ENCODE results near the gene LAMC3.

The LAMC3 gene

DNA sequence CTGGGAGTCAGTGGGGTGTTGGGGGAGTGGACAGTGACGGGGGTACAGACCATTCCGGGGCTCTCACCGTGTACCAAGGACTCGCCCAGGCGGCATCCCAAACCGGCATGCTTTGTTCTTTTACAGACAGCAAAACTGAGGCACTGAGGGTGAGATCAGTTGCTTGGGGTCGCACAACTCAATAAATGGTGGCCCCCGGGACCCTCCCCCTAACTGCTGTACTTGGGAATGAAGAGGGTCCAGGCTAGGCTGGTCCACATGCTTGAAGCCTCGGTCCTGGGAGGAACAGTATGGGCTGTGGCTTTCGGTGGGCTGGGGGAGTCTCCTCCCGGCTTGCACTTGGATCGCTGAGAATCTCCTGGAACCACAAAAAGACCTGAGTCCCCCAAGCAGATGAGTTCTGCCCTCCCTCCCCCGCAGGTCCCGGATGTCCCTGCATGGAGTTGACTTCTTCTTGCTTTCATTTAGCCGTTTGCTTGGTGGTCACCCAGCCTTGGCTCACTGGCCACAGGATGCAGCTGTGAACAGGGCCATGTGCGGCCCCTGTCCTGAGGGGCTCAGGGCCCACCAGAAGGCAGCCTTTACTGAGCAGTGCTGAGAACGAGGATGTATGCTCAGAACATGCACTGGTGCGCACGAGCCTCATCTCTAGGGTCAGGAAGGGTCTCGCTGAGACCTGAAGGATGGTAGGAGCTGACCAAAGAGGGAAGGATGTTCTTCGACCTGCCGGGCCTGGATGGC lies 4.2 kb downstream of the LAMC3 start:
- no peak for DNase-seq

DNA sequence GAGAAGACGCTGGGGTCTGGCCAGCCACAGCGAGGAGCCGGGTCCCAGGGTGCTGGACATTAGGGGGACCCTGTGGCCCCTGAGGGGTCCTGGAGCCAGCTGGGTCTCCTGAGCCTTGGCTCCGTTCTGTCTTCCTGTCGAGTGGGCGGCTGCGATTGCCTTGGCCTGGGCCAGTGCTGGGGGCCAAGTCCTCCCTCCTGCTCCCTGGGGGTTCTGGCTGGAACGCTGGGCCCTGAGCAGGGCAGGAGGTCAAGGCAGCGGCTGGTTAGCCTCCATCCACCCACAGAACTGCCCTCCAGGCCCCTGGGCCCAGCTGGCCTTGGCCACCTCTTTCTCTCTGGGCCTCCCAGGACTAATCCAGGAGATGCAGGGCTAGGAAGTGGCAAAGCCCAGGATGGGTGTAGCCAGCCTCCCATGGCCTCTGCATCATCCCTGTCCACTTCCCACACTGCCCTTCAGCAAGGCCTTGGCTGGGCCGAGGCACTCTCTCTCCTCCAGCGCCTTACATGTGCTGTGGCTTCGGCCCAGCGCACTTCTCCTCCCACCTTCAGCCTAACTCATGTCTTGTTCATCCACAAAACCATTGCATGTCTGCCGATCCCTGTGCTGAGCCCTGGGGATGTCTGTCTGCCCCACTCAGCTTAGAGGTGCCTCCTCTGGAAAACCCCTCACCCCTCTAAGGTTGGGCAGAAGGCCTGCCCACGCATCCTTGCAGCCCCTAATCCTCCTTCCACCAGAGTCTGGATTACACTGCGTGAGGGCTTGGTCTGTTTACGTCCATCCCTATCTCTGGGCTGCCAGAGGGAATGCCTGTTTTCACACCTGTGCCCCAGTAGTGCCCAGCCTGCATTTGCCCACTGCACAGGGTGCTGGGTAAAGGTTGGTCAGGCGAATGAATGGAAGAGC lies 5.0 kb downstream of the LAMC3 start:
- no peak for DNase-seq

DNA sequence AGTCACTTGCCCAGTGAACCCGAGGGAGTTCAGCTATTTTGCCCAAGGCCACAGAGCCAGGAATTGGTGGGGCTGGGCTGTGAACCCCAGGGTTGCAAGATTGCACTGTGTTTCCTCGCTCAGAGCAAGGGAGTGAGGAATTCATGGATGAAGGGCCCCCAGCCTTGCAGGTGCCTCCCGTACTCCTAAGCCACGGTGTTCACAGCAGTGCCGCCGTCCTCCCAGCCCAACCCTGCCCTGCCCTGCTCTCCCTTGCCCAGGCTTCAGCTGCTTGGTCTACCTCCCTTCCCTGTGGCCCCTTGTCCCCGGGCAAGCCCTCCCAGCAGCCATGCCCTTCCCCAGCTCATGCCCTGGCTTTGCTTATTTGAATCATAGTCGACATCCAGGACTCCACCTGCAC lies 6.1 kb downstream of the LAMC3 start:
- no peak for DNase-seq

DNA sequence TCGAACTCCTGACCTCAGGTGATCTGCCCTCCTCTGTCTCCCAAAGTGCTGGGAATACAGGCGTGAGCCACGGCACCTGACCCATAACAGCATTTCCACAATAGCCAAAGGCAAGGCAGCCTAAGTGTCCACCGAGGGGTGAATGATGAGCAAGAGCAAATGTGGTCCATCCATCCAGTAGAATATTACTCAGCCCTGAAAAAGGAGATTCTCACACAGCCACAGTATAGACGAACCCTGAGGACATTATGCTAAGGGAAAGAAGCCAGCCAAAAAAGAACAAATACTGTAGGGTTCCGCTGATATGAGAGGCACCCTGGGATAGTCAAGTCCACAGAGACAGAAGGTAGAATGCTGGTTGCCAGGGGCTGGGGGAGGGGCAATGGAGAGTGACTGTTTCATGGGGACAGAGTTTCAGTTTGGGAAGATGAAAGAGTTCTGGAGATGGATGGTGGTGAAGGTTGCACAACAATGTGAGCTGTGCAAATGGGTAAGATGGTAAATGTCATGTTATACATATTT lies 7.0 kb downstream of the LAMC3 start:
- DNase-seq = no peak

DNA sequence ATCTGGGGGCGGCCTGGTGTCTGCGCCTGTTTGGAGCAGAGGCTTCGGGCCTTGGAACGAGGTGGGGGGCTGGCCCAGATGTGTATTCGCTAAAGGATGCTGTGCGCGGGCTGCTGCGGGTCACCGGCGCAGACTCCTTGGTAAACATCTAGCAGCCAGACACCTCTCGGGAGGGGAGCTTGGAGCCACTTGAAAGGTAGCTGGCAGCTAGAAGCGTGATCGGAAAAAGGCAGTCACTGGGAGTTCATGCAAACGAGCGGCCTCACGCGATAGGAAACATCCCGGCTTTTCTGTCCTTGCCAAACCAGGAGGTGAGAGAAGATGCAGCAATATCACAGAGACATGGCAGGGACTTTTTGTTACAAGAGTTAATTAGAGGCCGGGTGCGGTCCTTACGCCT lies 8.1 kb downstream of the LAMC3 start:
- no peak for DNase-seq

DNA sequence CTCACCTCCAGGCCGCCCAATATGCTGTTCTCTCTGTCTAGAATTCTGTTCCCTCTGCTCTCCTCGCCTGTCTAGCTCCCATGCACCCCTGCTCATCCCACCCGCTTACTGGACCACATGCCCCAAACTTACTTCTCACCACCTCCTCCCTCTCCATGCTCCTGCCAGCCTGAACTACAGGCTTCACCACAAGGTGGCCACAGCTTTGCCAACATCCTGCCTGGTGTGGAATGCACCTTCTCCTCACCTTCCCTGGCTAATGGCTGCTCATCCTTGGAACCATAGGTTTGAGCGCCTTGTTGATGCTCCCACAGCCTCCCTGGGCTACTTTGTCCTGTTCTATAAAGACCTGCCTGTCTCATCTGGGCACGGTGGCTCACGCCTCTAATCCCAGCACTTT lies 9.6 kb downstream of the LAMC3 start:
- no peak for DNase-seq

DNA sequence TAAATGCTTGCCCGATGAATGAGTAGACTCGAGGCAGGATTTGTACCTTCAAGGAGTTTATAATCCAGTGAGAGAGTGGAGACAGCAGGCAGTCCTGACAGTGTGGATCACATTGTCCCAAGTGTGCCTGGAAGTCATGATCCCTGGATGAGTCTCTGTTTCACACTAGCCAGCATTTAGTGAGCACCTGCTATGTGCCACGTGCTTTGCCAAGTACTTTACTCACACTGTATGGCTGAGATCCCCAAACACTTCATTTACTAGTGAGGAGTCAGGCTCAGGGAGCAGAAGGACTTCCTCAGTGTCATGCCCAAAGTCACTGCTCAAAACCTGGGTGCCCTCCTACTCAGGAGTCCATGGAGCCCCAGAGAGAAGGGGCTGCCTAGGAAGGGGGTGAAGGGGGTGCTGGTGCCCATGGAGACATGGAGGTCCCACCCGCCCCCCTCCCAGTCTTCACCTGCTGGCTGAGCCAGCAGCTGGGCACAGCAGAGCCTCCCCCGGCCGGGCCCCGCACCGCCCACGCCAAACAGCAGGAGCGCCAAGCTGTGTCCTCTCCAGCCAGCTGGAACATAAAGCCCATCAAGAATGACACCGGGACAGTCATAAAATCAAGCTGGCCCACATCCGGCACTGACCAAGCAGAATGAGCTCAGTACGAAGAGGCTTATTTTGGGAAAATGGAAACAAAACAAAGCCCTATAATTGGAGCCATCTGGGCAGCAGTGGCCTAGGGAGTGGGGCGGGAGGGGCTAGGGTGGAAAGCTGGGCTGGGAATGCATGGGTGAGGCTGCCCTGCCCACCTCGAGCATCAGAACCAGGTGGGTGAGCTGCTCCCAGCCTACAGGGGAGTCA lies 10.6 kb downstream of the LAMC3 start:
- no peak for DNase-seq

DNA sequence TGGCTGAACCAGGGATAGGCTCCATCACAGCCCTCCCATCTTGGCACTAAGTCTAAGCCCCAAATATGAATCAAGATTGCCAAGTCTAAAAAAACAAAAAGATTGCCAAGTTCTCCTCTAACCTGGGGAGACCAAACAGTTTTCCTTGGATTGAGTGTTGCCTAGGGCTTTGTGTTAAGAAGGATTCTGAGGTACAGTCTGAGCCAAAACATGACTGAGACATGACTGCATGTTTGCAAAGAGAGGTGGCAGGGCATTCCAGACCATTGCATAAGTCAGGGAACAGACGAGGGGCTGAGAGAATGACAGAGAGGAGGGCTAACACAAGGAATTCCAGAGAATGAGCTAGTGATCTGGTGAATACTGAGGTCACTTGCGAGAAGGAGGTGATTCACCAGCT lies 11.4 kb downstream of the LAMC3 start:
- no peak for DNase-seq

DNA sequence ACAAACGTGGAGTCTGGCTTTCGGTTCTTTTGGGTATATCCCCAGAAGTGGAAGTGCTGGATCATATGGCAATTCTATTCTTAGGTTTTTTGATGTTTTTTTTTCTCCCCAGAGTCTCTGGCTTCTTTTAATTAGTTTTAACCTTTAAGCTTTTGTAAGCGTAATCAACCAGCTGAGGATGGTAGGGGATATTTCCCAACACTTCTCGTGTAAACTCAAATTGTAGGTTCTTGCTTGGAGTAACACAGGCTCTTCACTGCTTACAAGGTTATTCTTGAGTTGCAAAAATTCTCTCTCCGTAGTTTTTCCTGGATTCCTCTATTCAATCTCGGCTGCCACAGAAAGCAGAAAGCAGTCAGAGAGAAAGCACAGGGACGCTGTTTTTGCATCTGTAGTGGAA lies 11.9 kb downstream of the LAMC3 start:
- DNase-seq = no peak

DNA sequence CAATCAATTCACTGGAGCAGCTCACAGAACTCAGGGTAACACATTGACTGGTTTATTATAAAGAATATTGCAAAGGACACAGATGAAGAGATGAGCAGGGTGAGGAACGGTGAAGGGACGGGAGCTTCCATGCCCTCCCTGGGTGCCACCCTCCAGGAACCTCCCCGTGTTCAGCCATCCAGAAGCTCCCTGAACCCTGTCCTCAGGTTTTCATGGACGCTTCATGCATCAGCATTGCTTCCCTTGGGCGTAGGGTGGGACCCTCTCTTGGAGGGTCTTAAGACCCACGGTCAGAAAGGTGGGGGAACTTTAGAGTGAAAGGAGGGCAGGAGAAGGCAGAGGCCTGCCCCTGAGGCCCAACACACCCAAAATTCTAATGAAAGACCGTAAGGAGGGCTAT lies 12.8 kb downstream of the LAMC3 start:
- no peak for DNase-seq

DNA sequence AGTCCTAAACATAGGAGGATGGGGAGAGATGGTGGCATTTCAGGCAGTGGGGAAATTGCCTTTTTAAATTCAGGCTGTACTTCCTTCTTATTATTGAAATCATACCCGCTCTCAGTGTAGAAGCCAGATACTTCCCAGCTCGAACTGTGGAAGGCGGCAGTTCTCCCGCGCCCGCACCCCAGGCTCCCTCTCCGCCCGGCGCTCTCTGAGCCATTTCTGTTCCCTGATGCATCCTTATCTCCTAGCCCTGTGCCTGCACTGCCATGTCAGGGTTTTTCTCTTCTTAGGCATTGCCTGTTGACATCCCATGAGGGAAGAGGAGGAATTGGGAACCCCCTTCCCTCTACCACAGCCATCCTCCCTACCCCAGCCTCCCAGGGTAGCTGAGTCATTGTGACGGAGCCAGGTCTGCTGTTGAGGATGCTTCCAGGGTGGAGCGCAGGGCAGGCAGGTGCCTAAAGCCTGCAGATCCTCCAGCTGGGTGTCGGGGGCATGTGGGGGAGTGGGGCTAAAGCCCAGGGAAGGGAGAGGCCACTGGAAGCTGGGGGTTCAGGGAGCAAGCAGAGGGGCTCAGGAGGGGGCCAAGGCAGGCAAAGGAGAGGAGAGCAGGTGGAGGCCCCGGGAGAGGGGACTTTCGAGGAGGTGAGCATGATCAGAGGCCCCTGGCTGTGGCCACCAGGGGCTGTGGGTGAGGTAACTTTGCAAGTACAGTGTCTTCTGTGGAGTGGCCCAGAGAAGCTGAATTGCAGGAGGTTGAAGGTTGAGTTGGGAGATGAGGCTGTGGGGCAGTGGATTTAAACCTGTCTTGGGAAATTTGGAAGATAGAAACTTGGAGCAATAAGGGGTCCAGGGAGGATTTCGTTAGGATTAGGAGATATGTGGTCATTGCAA lies 16.2 kb downstream of the LAMC3 start:
- DNase-seq = no peak

DNA sequence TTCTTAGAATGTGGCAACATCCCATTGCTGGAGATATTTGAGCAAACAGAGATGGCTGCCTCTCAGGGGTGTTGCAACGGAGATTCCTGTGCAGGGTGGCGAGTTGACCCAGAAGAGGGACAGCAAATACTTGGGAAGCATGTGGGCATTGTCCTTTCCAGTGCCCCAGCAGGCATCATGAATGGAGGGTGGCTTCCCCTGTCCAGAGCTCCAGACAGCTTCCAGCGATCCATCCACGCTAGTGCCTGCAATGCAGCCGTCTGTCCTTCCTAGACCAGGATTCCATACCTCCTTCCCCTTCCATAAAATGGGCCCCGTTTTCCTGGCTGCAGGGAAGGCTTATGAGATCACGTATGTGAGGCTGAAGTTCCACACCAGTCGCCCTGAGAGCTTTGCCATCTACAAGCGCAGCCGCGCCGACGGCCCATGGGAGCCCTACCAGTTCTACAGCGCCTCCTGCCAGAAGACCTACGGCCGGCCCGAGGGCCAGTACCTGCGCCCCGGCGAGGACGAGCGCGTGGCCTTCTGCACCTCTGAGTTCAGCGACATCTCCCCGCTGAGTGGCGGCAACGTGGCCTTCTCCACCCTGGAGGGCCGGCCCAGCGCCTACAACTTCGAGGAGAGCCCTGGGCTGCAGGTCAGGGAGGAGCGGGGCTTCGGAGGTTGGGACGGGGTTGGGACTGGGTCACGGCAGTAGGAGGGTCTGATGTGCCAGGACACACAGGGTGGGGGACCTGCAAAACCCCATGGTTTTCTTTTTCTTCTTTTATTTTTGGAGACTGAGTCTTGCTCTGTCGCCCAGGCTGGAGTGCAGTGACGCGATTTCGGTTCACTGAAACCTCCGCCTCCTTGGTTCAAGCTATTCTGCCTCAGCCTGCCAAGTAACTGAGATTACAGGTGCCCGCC lies 17.2 kb downstream of the LAMC3 start:
- DNase-seq = no peak

DNA sequence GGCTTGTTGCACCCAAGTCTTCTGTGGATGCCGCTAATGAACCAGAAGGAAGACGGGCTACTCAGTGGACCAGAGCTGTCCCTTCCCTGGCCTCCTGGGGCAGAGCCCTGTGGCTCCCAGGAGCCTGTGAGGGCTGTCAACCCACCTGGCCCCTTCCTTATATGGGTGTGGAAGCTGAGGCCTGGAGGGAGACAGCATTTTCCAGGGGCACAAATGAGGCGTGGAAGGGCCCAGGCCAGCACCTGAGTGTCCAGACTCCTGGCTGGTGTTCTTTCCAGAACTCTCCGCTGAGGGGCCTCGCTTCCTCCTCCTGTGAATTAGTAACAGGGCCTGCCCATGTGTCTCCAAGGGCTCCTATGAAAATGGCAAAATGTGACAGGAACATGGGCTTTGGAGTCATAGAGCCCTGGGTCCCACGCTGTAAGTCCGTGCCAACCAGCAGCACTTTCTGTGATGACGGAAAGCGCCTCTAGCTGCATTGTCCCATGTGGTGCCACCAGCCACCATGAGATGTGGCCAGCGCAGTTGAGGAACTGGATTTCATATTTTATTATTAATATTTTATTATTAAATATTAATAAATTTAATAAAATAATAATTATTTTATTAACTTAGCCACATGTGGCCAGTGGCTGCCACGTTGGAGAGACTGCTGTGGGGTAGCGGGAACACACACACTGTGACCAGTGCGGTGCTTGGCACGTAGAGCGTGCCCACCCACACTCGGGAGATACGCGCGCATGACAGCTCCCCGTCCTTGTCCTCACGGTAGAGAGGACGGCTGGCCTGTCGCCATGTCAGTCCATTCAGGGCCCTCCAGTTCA lies 18.3 kb downstream of the LAMC3 start:
- no peak for DNase-seq

DNA sequence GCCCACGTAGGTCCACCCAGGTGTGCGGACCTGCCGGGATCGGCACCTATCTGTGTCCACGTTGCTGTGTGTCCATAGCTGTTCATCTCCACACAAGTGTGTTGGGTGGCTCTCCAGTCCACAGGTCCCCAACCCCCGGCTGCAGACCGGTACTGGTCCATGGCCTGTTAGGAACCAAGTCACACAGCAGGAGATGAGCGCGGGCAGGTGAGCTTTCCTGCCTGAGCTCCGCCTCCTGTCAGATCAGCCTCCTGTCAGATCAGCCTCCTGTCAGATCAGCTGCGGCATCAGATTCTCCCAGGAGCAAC lies 18.9 kb downstream of the LAMC3 start:
- no peak for DNase-seq

DNA sequence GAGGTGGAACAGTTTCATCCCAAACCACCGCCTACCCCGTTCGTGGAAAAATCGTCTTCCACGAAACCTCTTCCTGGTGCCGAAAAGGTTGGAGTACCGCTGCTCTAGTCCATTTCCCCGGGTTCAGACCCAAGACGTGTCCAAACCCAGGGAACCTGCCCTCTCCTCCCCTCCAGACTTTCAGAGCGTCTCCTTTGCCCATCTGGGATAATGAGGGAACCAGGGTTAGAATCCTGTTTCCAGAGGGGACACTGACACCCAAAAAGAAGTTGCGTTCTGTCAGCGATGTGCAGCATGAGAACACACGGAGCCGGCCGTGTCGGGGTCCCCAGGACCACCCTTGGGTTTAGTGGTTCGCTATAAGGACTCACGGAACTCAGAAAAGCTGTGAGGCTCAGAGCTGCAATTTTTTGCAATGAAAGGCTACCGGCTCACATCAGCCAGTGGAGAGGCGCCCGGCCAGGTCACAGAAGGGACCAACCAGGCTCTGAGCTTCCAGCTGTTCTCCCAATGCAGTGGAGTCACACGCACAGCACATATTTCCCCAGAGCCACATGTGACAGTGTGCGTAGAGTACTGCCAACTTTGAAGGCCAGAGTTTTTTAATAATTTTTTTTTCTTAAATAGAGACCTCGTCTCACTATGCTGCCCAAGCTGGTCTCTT lies 19.4 kb downstream of the LAMC3 start:
- DNase-seq = no peak

DNA sequence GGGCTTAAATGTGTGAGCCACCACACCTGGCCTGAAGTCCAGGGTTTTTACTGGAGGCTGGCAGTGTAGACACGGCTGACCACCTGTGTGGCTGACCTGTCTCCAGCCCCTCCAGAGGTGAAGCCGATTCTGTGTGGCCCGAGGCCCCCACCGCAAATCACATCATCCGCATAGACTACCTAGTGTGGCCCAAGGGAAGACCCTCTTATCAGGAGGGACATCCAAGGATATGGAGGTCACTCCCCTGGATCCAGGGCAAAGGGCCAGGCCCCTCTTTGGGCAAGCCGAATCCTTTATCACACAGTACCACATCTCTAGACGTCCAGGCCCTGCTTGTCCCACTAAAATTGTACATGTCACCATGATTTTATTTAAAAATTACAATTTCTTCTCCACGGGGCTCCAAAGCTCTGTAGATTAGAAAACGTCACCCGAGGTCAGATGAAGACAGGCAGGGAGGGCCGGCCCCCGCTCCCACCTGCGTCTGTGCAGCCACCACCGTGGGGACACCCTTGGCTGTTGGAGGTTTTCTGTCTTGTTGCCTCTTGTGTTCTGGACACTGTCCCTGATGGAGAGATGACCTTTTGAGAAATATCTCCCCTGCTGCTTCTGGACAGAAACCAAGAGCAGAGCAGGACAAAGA lies 20.1 kb downstream of the LAMC3 start:
- DNase-seq = no peak

DNA sequence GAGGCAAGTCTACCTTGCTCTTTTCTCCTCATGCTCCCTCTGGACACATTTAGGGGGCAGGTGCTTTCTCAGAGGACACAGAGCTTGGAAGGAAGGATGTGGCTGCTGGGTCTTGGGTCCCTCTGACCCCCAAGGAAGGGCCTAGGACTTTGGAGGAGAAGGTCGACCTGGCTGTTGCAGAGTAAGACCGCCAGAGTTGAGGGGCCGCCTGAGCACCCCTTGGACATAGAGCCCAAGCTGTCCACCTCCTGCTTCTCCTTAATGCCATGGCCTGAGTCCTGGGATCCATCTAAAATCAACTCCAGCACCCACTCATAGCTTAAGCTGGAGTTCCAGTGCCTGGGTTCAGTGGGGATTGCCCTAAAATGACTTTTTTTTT lies 20.6 kb downstream of the LAMC3 start:
- DNase-seq = no peak

DNA sequence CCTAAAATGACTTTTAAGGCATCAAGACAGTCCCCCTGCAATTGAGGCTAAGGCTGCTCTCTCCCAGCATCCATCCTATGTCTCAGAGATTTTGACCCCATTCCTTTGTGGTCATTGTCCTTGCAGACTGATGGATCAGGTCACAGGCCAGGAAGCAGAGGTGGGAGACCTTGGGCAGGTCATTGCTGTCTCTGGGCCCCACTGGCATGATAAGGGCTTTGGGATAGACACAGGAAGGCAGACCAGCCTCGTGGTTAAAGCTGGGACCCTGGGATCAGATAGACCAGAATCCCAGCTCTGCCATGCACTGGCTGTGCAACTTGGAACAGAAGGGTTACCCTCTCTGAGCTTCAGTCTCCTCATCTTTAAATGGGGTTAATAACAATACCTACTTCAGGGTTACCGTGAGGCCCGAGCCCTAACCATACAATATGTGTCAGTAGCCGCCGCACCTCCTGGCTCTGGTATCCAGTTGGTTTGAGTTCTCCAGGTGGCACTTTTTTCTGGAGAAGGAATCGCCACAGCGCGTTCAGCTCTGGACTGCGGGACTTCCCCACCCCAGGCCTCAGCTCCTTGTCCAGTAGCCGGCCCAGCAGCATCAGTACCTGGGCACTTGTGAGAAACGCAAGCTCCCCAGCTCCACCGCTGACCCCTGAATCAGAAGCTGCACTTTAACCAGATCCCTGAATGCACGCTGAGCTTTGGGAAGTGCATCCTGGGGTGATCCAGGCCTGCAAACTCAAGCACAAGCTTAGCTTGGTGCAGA lies 21.4 kb downstream of the LAMC3 start:
- no peak for DNase-seq
